IPS DF 6.9 (cell line): ENCODE data around the gene GALNT13.

Source experiments
- DNase-seq: peaks from one replicate; pipeline ENCODE4 v3.0.0-alpha.2; 2013; ENCODE audit warnings: low read depth, low spot score
- H3K27ac ChIP-seq: one replicate; pipeline ENCODE4 v1.5.1; 2013; ENCODE audit warnings: low read length, control low read depth
- H3K27me3 ChIP-seq: 2 replicates; pipeline ENCODE4 v1.6.1; 2013; ENCODE audit warnings: mild to moderate bottlenecking, low read length; ENCODE audit not compliant: control insufficient read depth, insufficient read depth
- H3K36me3 ChIP-seq: 2 replicates; pipeline ENCODE4 v1.6.1; 2013; ENCODE audit warnings: low read length; ENCODE audit not compliant: control insufficient read depth, insufficient read depth
- H3K4me1 ChIP-seq: 2 replicates; pipeline ENCODE4 v1.6.1; 2013; ENCODE audit warnings: low read length; ENCODE audit not compliant: control insufficient read depth, insufficient read depth
- H3K4me3 ChIP-seq: 2 replicates; pipeline ENCODE4 v1.5.1; 2013; ENCODE audit warnings: mild to moderate bottlenecking, low read length
- H3K9me3 ChIP-seq: 2 replicates; pipeline ENCODE4 v1.6.1; 2013; ENCODE audit warnings: low read length, inconsistent platforms; ENCODE audit not compliant: control insufficient read depth, insufficient read depth
- WGBS: extraction: QIAGEN DNeasy Blood & Tissue Kit; methylation state at CpG from one replicate; pipeline ENCODE4 v1.1.7; 2013; ENCODE audit warnings: mixed read lengths, missing lambda C conversion rate; ENCODE audit not compliant: insufficient read length, insufficient coverage; 5-methylcytosine and 5-hydroxymethylcytosine counted together

Gene GALNT13

GRCh38 chr2:154097833-154098398 is 226.2 kb downstream of the GALNT13 start:
- no peak overlapping the region for H3K27ac ChIP-seq
- H3K36me3 ChIP-seq: no peaks in the 10 kb centered on the region
- H3K4me1 ChIP-seq: no peaks in the 10 kb centered on the region
- no CpG with 5 or more reads among the region's 4 CpGs for WGBS
- DNase-seq: no peak
- H3K4me3 ChIP-seq: no peak overlapping the region
- H3K27me3 ChIP-seq: no peaks in the 10 kb centered on the region
- H3K9me3 ChIP-seq: no peaks in the 10 kb centered on the region

GRCh38 chr2:154120706-154121105 is 249.0 kb downstream of the GALNT13 start:
- no peaks in the 10 kb centered on the region for H3K4me1 ChIP-seq
- no peak overlapping the region for H3K27ac ChIP-seq
- no peaks in the 10 kb centered on the region for H3K27me3 ChIP-seq
- no peaks in the 10 kb centered on the region for H3K36me3 ChIP-seq
- no CpG with 5 or more reads among the region's 2 CpGs for WGBS
- H3K4me3 ChIP-seq: no peak overlapping the region
- H3K9me3 ChIP-seq: no peaks in the 10 kb centered on the region
- no peak for DNase-seq

- Histone ChIP-seq H3K27ac (no peak overlapping the region), H3K36me3 (no peaks in the 10 kb centered on the region), H3K4me3 (no peak overlapping the region), H3K4me1 (no peaks in the 10 kb centered on the region), H3K9me3 (no peaks in the 10 kb centered on the region), H3K27me3 (no peaks in the 10 kb centered on the region)
- DNase-seq: no peak
Observed at GRCh38 chr2:154125891-154126290, 254.2 kb downstream of the GALNT13 start.

GRCh38 chr2:154130821-154131220 is 259.1 kb downstream of the GALNT13 start:
- Histone ChIP-seq H3K4me3 (no peak overlapping the region), H3K27ac (no peak overlapping the region), H3K4me1 (no peaks in the 10 kb centered on the region), H3K27me3 (no peaks in the 10 kb centered on the region), H3K36me3 (no peaks in the 10 kb centered on the region), H3K9me3 (no peaks in the 10 kb centered on the region)
- no CpG with 5 or more reads among the region's 1 CpG for WGBS
- DNase-seq: no peak

GRCh38 chr2:154132827-154133226 is 261.1 kb downstream of the GALNT13 start:
- no peaks in the 10 kb centered on the region for H3K27me3 ChIP-seq
- H3K4me1 ChIP-seq: no peaks in the 10 kb centered on the region
- no peaks in the 10 kb centered on the region for H3K9me3 ChIP-seq
- H3K27ac ChIP-seq: no peak overlapping the region
- WGBS: no CpG with 5 or more reads among the region's 2 CpGs
- no peak for DNase-seq
- H3K36me3 ChIP-seq: no peaks in the 10 kb centered on the region
- H3K4me3 ChIP-seq: no peak overlapping the region

GRCh38 chr2:154133823-154134222 is 262.1 kb downstream of the GALNT13 start:
- Histone ChIP-seq H3K4me1 (no peaks in the 10 kb centered on the region), H3K9me3 (no peaks in the 10 kb centered on the region), H3K27ac (no peak overlapping the region), H3K27me3 (no peaks in the 10 kb centered on the region), H3K4me3 (no peak overlapping the region), H3K36me3 (no peaks in the 10 kb centered on the region)
- no peak for DNase-seq
- WGBS: no CpG with 5 or more reads among the region's 3 CpGs

GRCh38 chr2:154140249-154141025 is 268.7 kb downstream of the GALNT13 start:
- DNase-seq: no peak
- no peaks in the 10 kb centered on the region for H3K9me3 ChIP-seq
- no peak overlapping the region for H3K27ac ChIP-seq
- no peaks in the 10 kb centered on the region for H3K27me3 ChIP-seq
- H3K4me1 ChIP-seq: peaks cover 2% of the 10 kb centered on the region; the same call in 1 of the 2 replicates
- H3K4me3 ChIP-seq: no peak overlapping the region
- H3K36me3 ChIP-seq: no peaks in the 10 kb centered on the region
- no CpG with 5 or more reads among the region's 4 CpGs for WGBS

GRCh38 chr2:154142480-154142879 is 270.8 kb downstream of the GALNT13 start:
- H3K9me3 ChIP-seq: no peaks in the 10 kb centered on the region
- DNase-seq: no peak
- H3K36me3 ChIP-seq: no peaks in the 10 kb centered on the region
- H3K27me3 ChIP-seq: no peaks in the 10 kb centered on the region
- H3K27ac ChIP-seq: no peak overlapping the region
- no CpG with 5 or more reads among the region's 2 CpGs for WGBS
- no peak overlapping the region for H3K4me3 ChIP-seq
- H3K4me1 ChIP-seq: peaks cover 2% of the 10 kb centered on the region; the same call in 1 of the 2 replicates

GRCh38 chr2:154143105-154143504 is 271.4 kb downstream of the GALNT13 start:
- no peaks in the 10 kb centered on the region for H3K36me3 ChIP-seq
- peaks cover 2% of the 10 kb centered on the region; the same call in 1 of the 2 replicates for H3K4me1 ChIP-seq
- H3K9me3 ChIP-seq: no peaks in the 10 kb centered on the region
- H3K4me3 ChIP-seq: no peak overlapping the region
- no peaks in the 10 kb centered on the region for H3K27me3 ChIP-seq
- no peak overlapping the region for H3K27ac ChIP-seq
- DNase-seq: peak; percentile 31
- WGBS: no CpG with 5 or more reads among the region's 4 CpGs

GRCh38 chr2:154158101-154158500 is 286.4 kb downstream of the GALNT13 start:
- Histone ChIP-seq H3K36me3 (no peaks in the 10 kb centered on the region), H3K9me3 (no peaks in the 10 kb centered on the region), H3K4me3 (no peak overlapping the region), H3K27me3 (no peaks in the 10 kb centered on the region), H3K27ac (no peak overlapping the region), H3K4me1 (no peaks in the 10 kb centered on the region)
- DNase-seq: no peak
- WGBS: no CpG with 5 or more reads among the region's 2 CpGs

GRCh38 chr2:154161286-154161685 is 289.6 kb downstream of the GALNT13 start:
- Histone ChIP-seq H3K4me3 (no peak overlapping the region), H3K36me3 (no peaks in the 10 kb centered on the region), H3K27me3 (no peaks in the 10 kb centered on the region), H3K4me1 (no peaks in the 10 kb centered on the region), H3K9me3 (no peaks in the 10 kb centered on the region), H3K27ac (no peak overlapping the region)
- WGBS: no CpG with 5 or more reads among the region's 2 CpGs
- DNase-seq: no peak
